Endothelial cell of umbilical vein (primary cell): ENCODE results near the gene USP37. TPM values are rescaled to one million over a fixed set of nuclear protein-coding genes. Genes with fewer than 3 reads are reported as not detected.
"Not testable (repeated sequence)": the region's sequence is repeated elsewhere in the genome, so short reads cannot be mapped to it uniquely, and the experiment has no call there.

Source experiments
- BruUV-seq: library from RNA; stranded (reverse); fragments of 400-500 nt; replicated peaks from 2 replicates; lab custom pipeline; 2021; lab: Mats Ljungman, UMichigan
- CTCF ChIA-PET: fragments of 300-600, 350-600 bp; sonication (Branson Sonifier 250); formaldehyde crosslinking; loops from one replicate; lab custom pipeline; 2021; ENCODE audit warnings: antibody characterized with exemption, inconsistent platforms; lab: Charles Lee
- POLR2A ChIA-PET: fragments of 300-600, 350-600 bp; sonication (Branson Sonifier 250); formaldehyde crosslinking; loops from one replicate; lab custom pipeline; 2021; ENCODE audit warnings: antibody characterized with exemption, inconsistent platforms; lab: Charles Lee
- DNase-seq: peaks from one replicate; pipeline ENCODE4 v3.0.0-alpha.2; 2011; ENCODE audit warnings: low read depth, low spot score
- FAIRE-seq: peaks from 2 replicates; lab custom pipeline; 2011; peaks lifted over from hg19 to GRCh38; lab: Jason Lieb, UNC
- H2AFZ ChIP-seq: 2 replicates; pipeline ENCODE4 v1.6.0; 2012; ENCODE audit warnings: low read depth, low read length, control low read depth, inconsistent platforms
- H3K27ac ChIP-seq: 2 replicates; pipeline ENCODE4 v1.5.1; 2011; ENCODE audit warnings: low read depth, mild to moderate bottlenecking, control low read depth, low read length, moderate library complexity; ENCODE audit not compliant: insufficient read depth
- H3K27me3 ChIP-seq, 2 experiments: 2 replicates each; pipeline versions ENCODE4 v1.6.0 to v1.6.1; 2011; ENCODE audit warnings: low read length in 2 of 2, mixed read lengths in 1 of 2; ENCODE audit not compliant: control insufficient read depth in 2 of 2, insufficient read depth in 2 of 2
- H3K36me3 ChIP-seq, 2 experiments: 2 replicates in 1 of 2; 3 replicates in 1 of 2; pipeline ENCODE4 v1.5.1; 2011; ENCODE audit warnings: low read length in 2 of 2, mild to moderate bottlenecking in 1 of 2, moderate library complexity in 1 of 2; ENCODE audit not compliant: control insufficient read depth in 2 of 2, insufficient read depth in 2 of 2; ENCODE audit errors: extremely low read depth in 1 of 2
- H3K4me1 ChIP-seq: 3 replicates; pipeline ENCODE4 v1.5.1; 2011; ENCODE audit warnings: mild to moderate bottlenecking, low read length; ENCODE audit not compliant: control insufficient read depth, insufficient read depth; ENCODE audit errors: extremely low read depth
- H3K4me2 ChIP-seq: 2 replicates; pipeline ENCODE4 v1.6.1; 2011; ENCODE audit warnings: low read length, control low read depth, mixed read lengths; ENCODE audit not compliant: insufficient read depth
- H3K4me3 ChIP-seq, 3 experiments: fragments of 200-600 bp in 1 of 3; sonication (generic), shearing (Covaris generic) in 1 of 3; replicated peaks in 1 of 3; 2 replicates each; pipeline ENCODE4 v1.5.1; 2011 to 2016; ENCODE audit warnings: control low read depth in 3 of 3, low read length in 3 of 3, mild to moderate bottlenecking in 2 of 3, inconsistent platforms in 1 of 3, low read depth in 1 of 3, moderate library complexity in 1 of 3; ENCODE audit not compliant: insufficient read depth in 1 of 3
- H3K79me2 ChIP-seq: 2 replicates; pipeline ENCODE4 v1.6.0; 2012; ENCODE audit warnings: low read length, inconsistent platforms; ENCODE audit not compliant: control insufficient read depth, insufficient read depth
- H3K9ac ChIP-seq: replicated peaks from 2 replicates; pipeline ENCODE3; 2011; ENCODE audit warnings: low read length, control low read depth; ENCODE audit not compliant: insufficient read depth; ENCODE audit errors: extremely low read depth
- H3K9me1 ChIP-seq: replicated peaks from 3 replicates; pipeline ENCODE4 v1.6.0; 2011; ENCODE audit warnings: mild to moderate bottlenecking, low read length; ENCODE audit not compliant: control insufficient read depth, insufficient read depth; ENCODE audit errors: extremely low read depth
- H3K9me3 ChIP-seq: replicated peaks from 2 replicates; pipeline ENCODE4 v1.5.1; 2012; ENCODE audit warnings: low read length, inconsistent platforms; ENCODE audit not compliant: control insufficient read depth, insufficient read depth
- H4K20me1 ChIP-seq: replicated peaks from 2 replicates; pipeline ENCODE3; 2011; ENCODE audit warnings: mild to moderate bottlenecking, low read length; ENCODE audit not compliant: control insufficient read depth, insufficient read depth; ENCODE audit errors: extremely low read depth
- JUN ChIP-seq: IDR thresholded peaks from 2 replicates; pipeline ENCODE4 v1.6.1; 2011; ENCODE audit warnings: borderline replicate concordance, low read depth; ENCODE audit not compliant: insufficient read length, insufficient read depth
- MYC ChIP-seq: IDR thresholded peaks from one replicate; pipeline ENCODE4 v1.6.1; 2011; ENCODE audit warnings: mild to moderate bottlenecking, low read depth, low read length
- POLR2A ChIP-seq: IDR thresholded peaks from 2 replicates; pipeline ENCODE4 v1.6.1; 2012; ENCODE audit warnings: low read depth, mild to moderate bottlenecking, control low read depth, low read length
- POLR2AphosphoS5 ChIP-seq: IDR thresholded peaks from 2 replicates; pipeline ENCODE4 v1.6.1; 2012; ENCODE audit warnings: low read depth, mild to moderate bottlenecking, control low read depth, low read length, moderate library complexity; ENCODE audit not compliant: insufficient read depth
- dilution Hi-C: fragments of 300-500 bp; cut with MboI; formaldehyde crosslinking; loops from one replicate; pipeline ENCODE4 v1.15.0; 2019; ENCODE audit warnings: low sequenced_read_pairs; ENCODE audit not compliant: extremely low pct_ligation_motif_present
- intact Hi-C: fragments of 100-400 bp; cut with micrococcal nuclease; formaldehyde crosslinking; loops from one replicate; pipeline ENCODE4 v1.10.0; 2022
- polyA plus RNA-seq, 4 experiments: library from polyadenylated mRNA; depleted of rRNA in 3 of 4; stranded (reverse) in 3 of 4; unstranded in 1 of 4; fragments of >200 nt; gene quantifications; 2 replicates each; pipeline versions ENCODE4 v1.2.1 to v1.2.3, GENCODE V29; 2011 to 2012; ENCODE audit warnings: missing spikeins in 1 of 4
- total RNA-seq: library from RNA; stranded (reverse); gene quantifications from 2 replicates; pipeline ENCODE4 v1.2.3, GENCODE V29; 2021
- TF ChIP-seq, protein P1 (sequence below): IDR thresholded peaks from 2 replicates; pipeline ENCODE4 v1.6.1; 2011; ENCODE audit not compliant: insufficient read depth, insufficient read length
- TF ChIP-seq, protein P2 (sequence below), 2 donors: IDR thresholded peaks; 1 replicate in 1 of 2; 2 replicates in 1 of 2; pipeline ENCODE4 v1.5.1; 2011; ENCODE audit warnings: low read length in 2 of 2, mild to moderate bottlenecking in 2 of 2, moderate library complexity in 2 of 2, control low read depth in 1 of 2, inconsistent platforms in 1 of 2, low read depth in 1 of 2; ENCODE audit not compliant: insufficient read depth in 1 of 2; ENCODE audit errors: extremely low read depth in 1 of 2

The USP37 gene
- total and polyA plus RNA-seq, 2 donors (not counting 3 experiments of a cell fraction or from before 2014, with no cell fraction given): 1.9 to 14.4 TPM

DNA sequence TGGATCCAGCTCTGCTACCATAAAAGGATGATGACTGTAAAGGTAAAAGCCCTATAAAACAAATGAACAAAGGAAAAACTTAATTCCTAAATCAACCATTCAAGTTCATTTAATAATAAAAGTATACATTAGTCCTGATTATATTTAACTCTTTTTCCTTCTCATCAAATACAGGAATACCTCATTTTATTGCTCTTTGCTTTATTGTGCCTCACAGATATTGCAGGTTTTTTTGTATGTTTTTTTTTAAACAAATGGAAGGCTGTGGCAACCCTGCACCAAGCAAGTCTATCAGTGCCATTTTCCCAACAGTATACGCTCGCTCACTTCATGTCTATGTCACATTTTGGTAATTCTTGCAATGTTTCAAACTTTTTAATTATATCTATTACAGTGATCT lies 38.2 kb downstream of the USP37 start:
- Histone ChIP-seq H3K79me2 (no peaks in the 10 kb centered on the region), H3K4me3 (no peak overlapping the region), H3K9me3 (peaks cover 1% of the 10 kb centered on the region), H3K9me1 (no peaks in the 10 kb centered on the region), H3K27ac (no peak overlapping the region), H3K9ac (no peak overlapping the region), H3K27me3 (no peaks in the 10 kb centered on the region), H3K36me3 (peaks cover 0 to 5% of the 10 kb centered on the region in 2 experiments), H3K4me2 (no peak overlapping the region), H4K20me1 (no peaks in the 10 kb centered on the region), H3K4me1 (no peaks in the 10 kb centered on the region), H2AFZ (no peak overlapping the region)
- POLR2A ChIA-PET: no interaction called here
- TF ChIP-seq, protein P1, sequence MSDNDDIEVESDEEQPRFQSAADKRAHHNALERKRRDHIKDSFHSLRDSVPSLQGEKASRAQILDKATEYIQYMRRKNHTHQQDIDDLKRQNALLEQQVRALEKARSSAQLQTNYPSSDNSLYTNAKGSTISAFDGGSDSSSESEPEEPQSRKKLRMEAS: no peak
- TF ChIP-seq POLR2AphosphoS5: no peak
- TF ChIP-seq POLR2A: no peak
- no peak for TF ChIP-seq MYC
- no peak for TF ChIP-seq JUN
- TF ChIP-seq, protein P2, sequence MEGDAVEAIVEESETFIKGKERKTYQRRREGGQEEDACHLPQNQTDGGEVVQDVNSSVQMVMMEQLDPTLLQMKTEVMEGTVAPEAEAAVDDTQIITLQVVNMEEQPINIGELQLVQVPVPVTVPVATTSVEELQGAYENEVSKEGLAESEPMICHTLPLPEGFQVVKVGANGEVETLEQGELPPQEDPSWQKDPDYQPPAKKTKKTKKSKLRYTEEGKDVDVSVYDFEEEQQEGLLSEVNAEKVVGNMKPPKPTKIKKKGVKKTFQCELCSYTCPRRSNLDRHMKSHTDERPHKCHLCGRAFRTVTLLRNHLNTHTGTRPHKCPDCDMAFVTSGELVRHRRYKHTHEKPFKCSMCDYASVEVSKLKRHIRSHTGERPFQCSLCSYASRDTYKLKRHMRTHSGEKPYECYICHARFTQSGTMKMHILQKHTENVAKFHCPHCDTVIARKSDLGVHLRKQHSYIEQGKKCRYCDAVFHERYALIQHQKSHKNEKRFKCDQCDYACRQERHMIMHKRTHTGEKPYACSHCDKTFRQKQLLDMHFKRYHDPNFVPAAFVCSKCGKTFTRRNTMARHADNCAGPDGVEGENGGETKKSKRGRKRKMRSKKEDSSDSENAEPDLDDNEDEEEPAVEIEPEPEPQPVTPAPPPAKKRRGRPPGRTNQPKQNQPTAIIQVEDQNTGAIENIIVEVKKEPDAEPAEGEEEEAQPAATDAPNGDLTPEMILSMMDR (IDR thresholded peaks at IDR 0.05; ENCODE audit: extremely low read depth in 1 of 2, insufficient read depth in 1 of 2, low read depth in 1 of 2, low read length in 2 of 2): no peak
- no TSS peak for BruUV-seq
- intact Hi-C loops: no loop called here
- dilution Hi-C loops: no loop called here
- CTCF ChIA-PET: interaction anchor here (3.5 kb wide), 1 partner anchor 13 kb away, joined by 17 read pairs; no protein-coding TSS in a partner anchor
- DNase-seq (no peak), FAIRE-seq (no peak)

- DNase-seq, dilution Hi-C loops, H3K79me2 ChIP-seq, H3K4me3 ChIP-seq, H3K9me1 ChIP-seq, H2AFZ ChIP-seq, FAIRE-seq, H3K27ac ChIP-seq, H3K9me3 ChIP-seq, intact Hi-C loops, H3K4me2 ChIP-seq, H3K27me3 ChIP-seq, H4K20me1 ChIP-seq, H3K36me3 ChIP-seq, BruUV-seq, H3K9ac ChIP-seq, POLR2A ChIA-PET, H3K4me1 ChIP-seq: not testable (repeated sequence)
- CTCF ChIA-PET: interaction anchor here (0.6 to 3.5 kb wide), 7 partner anchors 12 to 143 kb away, joined by 3 to 17 read pairs (median 3); no protein-coding TSS in a partner anchor
Measured at GRCh38 chr2:218528409-218528808, 39.7 kb downstream of the USP37 start.
